GM12875 (cell line): ENCODE measurements around the gene DDX50.
"Not testable (repeated sequence)": the region's sequence is repeated elsewhere in the genome, so short reads cannot be mapped to it uniquely, and the experiment has no call there.

Experiments
- H3K4me3 ChIP-seq: one replicate; pipeline ENCODE4 v1.5.1; 2011; ENCODE audit warnings: low read depth, low read length, control low read depth
- CTCF ChIP-seq: IDR thresholded peaks from 2 replicates; pipeline ENCODE4 v1.5.1; 2011; ENCODE audit warnings: low read depth, mild to moderate bottlenecking, control low read depth, inconsistent platforms, low read length, moderate library complexity, borderline replicate concordance; ENCODE audit not compliant: insufficient read depth

DDX50 gene

GRCh38 chr10:68902382-68902781, 1.3 kb downstream of the DDX50 start:
- H3K4me3 ChIP-seq: no peak overlapping the region
- no peak for TF ChIP-seq CTCF

GRCh38 chr10:68924593-68924992, 23.5 kb downstream of the DDX50 start:
- no peak overlapping the region for H3K4me3 ChIP-seq
- no peak for TF ChIP-seq CTCF

- no peak for TF ChIP-seq CTCF
- H3K4me3 ChIP-seq: no peak overlapping the region
Observed at GRCh38 chr10:68925489-68925888, 24.4 kb downstream of the DDX50 start.

GRCh38 chr10:68929157-68929556, 28.0 kb downstream of the DDX50 start:
- H3K4me3 ChIP-seq: not testable (repeated sequence)

- not testable (repeated sequence) for H3K4me3 ChIP-seq
Observed at GRCh38 chr10:68929888-68930287, 28.8 kb downstream of the DDX50 start.

GRCh38 chr10:68932860-68933259, 31.7 kb downstream of the DDX50 start:
- not testable (repeated sequence) for H3K4me3 ChIP-seq

- no peak for TF ChIP-seq CTCF
- no peak overlapping the region for H3K4me3 ChIP-seq
Observed at GRCh38 chr10:68934994-68935393, 33.9 kb downstream of the DDX50 start.

- no peak overlapping the region for H3K4me3 ChIP-seq
- TF ChIP-seq CTCF: no peak
Observed at GRCh38 chr10:68938117-68938516, 37.0 kb downstream of the DDX50 start.

GRCh38 chr10:68938884-68939283, 37.8 kb downstream of the DDX50 start:
- no peak for TF ChIP-seq CTCF

GRCh38 chr10:68940917-68941316, 39.8 kb downstream of the DDX50 start:
- not testable (repeated sequence) for H3K4me3 ChIP-seq

More at GRCh38 chr10:68938884-68939283, 37.8 kb downstream of the DDX50 start:
- H3K4me3 ChIP-seq: no peak overlapping the region
